Glutamatergic neuron (in vitro differentiated cells): ENCODE results near the gene HOXB9. TPM values are rescaled to one million over a fixed set of nuclear protein-coding genes. Genes with fewer than 3 reads are reported as not detected.

ENCODE experiments used
- DNase-seq: peaks from one replicate; pipeline ENCODE4 v3.0.0; 2022
- H3K27ac Mint-ChIP-seq: one replicate; pipeline ENCODE4 v1.8.0; 2020; ENCODE audit warnings: mild to moderate bottlenecking, mixed read lengths, inconsistent platforms; ENCODE audit not compliant: unreplicated experiment
- H3K27me3 Mint-ChIP-seq: one replicate; pipeline ENCODE4 v1.8.0; 2020; ENCODE audit warnings: mild to moderate bottlenecking, moderate library complexity, mixed read lengths, inconsistent platforms; ENCODE audit not compliant: unreplicated experiment
- H3K36me3 Mint-ChIP-seq: one replicate; pipeline ENCODE4 v1.8.0; 2020; ENCODE audit warnings: mild to moderate bottlenecking, mixed read lengths, inconsistent platforms; ENCODE audit not compliant: unreplicated experiment
- H3K4me1 Mint-ChIP-seq: one replicate; pipeline ENCODE4 v1.8.0; 2020; ENCODE audit warnings: mild to moderate bottlenecking, low read depth, mixed read lengths, inconsistent platforms; ENCODE audit not compliant: unreplicated experiment
- H3K4me3 Mint-ChIP-seq: one replicate; pipeline ENCODE4 v1.8.0; 2020; ENCODE audit warnings: mild to moderate bottlenecking, mixed read lengths, inconsistent platforms; ENCODE audit not compliant: unreplicated experiment
- H3K9me3 Mint-ChIP-seq: one replicate; pipeline ENCODE4 v1.8.0; 2020; ENCODE audit warnings: mild to moderate bottlenecking, moderate library complexity, mixed read lengths, inconsistent platforms; ENCODE audit not compliant: unreplicated experiment
- total RNA-seq: library from RNA; stranded (reverse); fragmentation: NEBNext Ultra II Directional; extraction: Animal tissue kit (Norgen Biotek cat#: 25700); gene quantifications from one replicate; pipeline ENCODE4 v1.2.1, GENCODE V29; 2021; ENCODE audit not compliant: unreplicated experiment
- TF ChIP-seq, protein P1 (sequence below): fragments of 200-600 bp; sonication (generic); IDR thresholded peaks from one replicate; pipeline ENCODE4 v1.5.0; 2021; ENCODE audit not compliant: partially characterized antibody, unreplicated experiment

The HOXB9 gene
- total RNA-seq, 1 donor from 2014 or later = not detected

GRCh38 chr17:48639136-48639535 lies 13.0 kb upstream of the HOXB9 start:
- TF ChIP-seq, protein P1, sequence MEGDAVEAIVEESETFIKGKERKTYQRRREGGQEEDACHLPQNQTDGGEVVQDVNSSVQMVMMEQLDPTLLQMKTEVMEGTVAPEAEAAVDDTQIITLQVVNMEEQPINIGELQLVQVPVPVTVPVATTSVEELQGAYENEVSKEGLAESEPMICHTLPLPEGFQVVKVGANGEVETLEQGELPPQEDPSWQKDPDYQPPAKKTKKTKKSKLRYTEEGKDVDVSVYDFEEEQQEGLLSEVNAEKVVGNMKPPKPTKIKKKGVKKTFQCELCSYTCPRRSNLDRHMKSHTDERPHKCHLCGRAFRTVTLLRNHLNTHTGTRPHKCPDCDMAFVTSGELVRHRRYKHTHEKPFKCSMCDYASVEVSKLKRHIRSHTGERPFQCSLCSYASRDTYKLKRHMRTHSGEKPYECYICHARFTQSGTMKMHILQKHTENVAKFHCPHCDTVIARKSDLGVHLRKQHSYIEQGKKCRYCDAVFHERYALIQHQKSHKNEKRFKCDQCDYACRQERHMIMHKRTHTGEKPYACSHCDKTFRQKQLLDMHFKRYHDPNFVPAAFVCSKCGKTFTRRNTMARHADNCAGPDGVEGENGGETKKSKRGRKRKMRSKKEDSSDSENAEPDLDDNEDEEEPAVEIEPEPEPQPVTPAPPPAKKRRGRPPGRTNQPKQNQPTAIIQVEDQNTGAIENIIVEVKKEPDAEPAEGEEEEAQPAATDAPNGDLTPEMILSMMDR = no peak
- Mint-ChIP-seq H3K27ac (no peak overlapping the region), H3K27me3 (peaks cover 48% of the 10 kb centered on the region), H3K9me3 (peaks cover 8% of the 10 kb centered on the region), H3K4me1 (no peaks in the 10 kb centered on the region), H3K4me3 (no peak overlapping the region), H3K36me3 (no peaks in the 10 kb centered on the region)
- DNase-seq = no peak

- H3K4me1 Mint-ChIP-seq = no peaks in the 10 kb centered on the region
- peaks cover 10% of the 10 kb centered on the region for H3K9me3 Mint-ChIP-seq
- H3K36me3 Mint-ChIP-seq = no peaks in the 10 kb centered on the region
- H3K4me3 Mint-ChIP-seq = no peak overlapping the region
- peaks cover 48% of the 10 kb centered on the region for H3K27me3 Mint-ChIP-seq
- DNase-seq = no peak
- no peak overlapping the region for H3K27ac Mint-ChIP-seq
- TF ChIP-seq, protein P1 = no peak
Observed at GRCh38 chr17:48637323-48638260, 11.4 kb upstream of the HOXB9 start.

GRCh38 chr17:48636177-48637018 lies 10.2 kb upstream of the HOXB9 start:
- peaks cover 43% of the 10 kb centered on the region for H3K27me3 Mint-ChIP-seq
- TF ChIP-seq, protein P1 = peak; percentile 71
- no peak overlapping the region for H3K4me3 Mint-ChIP-seq
- no peak overlapping the region for H3K27ac Mint-ChIP-seq
- no peaks in the 10 kb centered on the region for H3K36me3 Mint-ChIP-seq
- H3K4me1 Mint-ChIP-seq = no peaks in the 10 kb centered on the region
- peak; percentile 96 for DNase-seq
- H3K9me3 Mint-ChIP-seq = peaks cover 9% of the 10 kb centered on the region

GRCh38 chr17:48634493-48635208 lies 8.5 kb upstream of the HOXB9 start:
- Mint-ChIP-seq H3K4me1 (no peaks in the 10 kb centered on the region), H3K36me3 (no peaks in the 10 kb centered on the region), H3K27ac (no peak overlapping the region), H3K4me3 (no peak overlapping the region), H3K9me3 (peaks cover 5% of the 10 kb centered on the region), H3K27me3 (peaks cover 38% of the 10 kb centered on the region)
- no peak for DNase-seq
- TF ChIP-seq, protein P1 = no peak
